ENCODE measurements around the gene C1QTNF5. TPM values are rescaled to one million over a fixed set of nuclear protein-coding genes. Genes with fewer than 3 reads are reported as not detected.
A peak's percentile ranks its signal among the peaks of the same experiment; 100 is the strongest.

C1QTNF5 gene
- total and polyA plus RNA-seq, 2 donors, result 4.2 to 8.6 TPM

- H3K27ac ChIP-seq (ENCODE audit: low read depth in 1 of 2, low read length in 1 of 2), result no peak overlapping the region
- H3K27me3 ChIP-seq (ENCODE audit: control insufficient read depth in 2 of 2, insufficient read depth in 1 of 2, low read length in 1 of 2), result peaks cover 2 to 51% of the 10 kb centered on the region in 2 donors
- DNase-seq (ENCODE audit: low read depth in 6 of 9, low spot score in 9 of 9), result no peak
- no peaks in the 10 kb centered on the region for H3K9me3 ChIP-seq (ENCODE audit: control insufficient read depth in 2 of 2, insufficient read depth in 1 of 2, low read length in 1 of 2)
- H3K36me3 ChIP-seq (ENCODE audit: control insufficient read depth in 2 of 2, insufficient read depth in 2 of 2, low read length in 1 of 2), result no peaks in the 10 kb centered on the region
- WGBS, result 50% methylated on average over 2 of the region's 2 CpGs
- peaks cover 0 to 4% of the 10 kb centered on the region in 2 donors for H3K4me1 ChIP-seq (ENCODE audit: control insufficient read depth in 2 of 2, insufficient read depth in 2 of 2, low read length in 2 of 2)
- H3K4me3 ChIP-seq (ENCODE audit: low read length in 2 of 2), result no peak overlapping the region
These were observed 10.5 kb upstream of the C1QTNF5 start for GRCh38 chr11:119351232-119351631.

GRCh38 chr11:119350302-119350701, 9.6 kb upstream of the C1QTNF5 start:
- Histone ChIP-seq H3K27ac (ENCODE audit: low read depth in 1 of 2, low read length in 1 of 2) (no peak overlapping the region), H3K4me1 (ENCODE audit: control insufficient read depth in 2 of 2, insufficient read depth in 2 of 2, low read length in 2 of 2) (no peaks in the 10 kb centered on the region), H3K27me3 (ENCODE audit: control insufficient read depth in 2 of 2, insufficient read depth in 1 of 2, low read length in 1 of 2) (peaks cover 0 to 50% of the 10 kb centered on the region in 2 donors), H3K9me3 (ENCODE audit: control insufficient read depth in 2 of 2, insufficient read depth in 1 of 2, low read length in 1 of 2) (no peaks in the 10 kb centered on the region), H3K4me3 (ENCODE audit: low read length in 2 of 2) (no peak overlapping the region), H3K36me3 (ENCODE audit: control insufficient read depth in 2 of 2, insufficient read depth in 2 of 2, low read length in 1 of 2) (no peaks in the 10 kb centered on the region)
- WGBS, result 68% methylated on average over 6 of the region's 6 CpGs
- no peak for DNase-seq (ENCODE audit: low read depth in 6 of 9, low spot score in 9 of 9)

- no peaks in the 10 kb centered on the region for H3K36me3 ChIP-seq (ENCODE audit: control insufficient read depth in 2 of 2, insufficient read depth in 2 of 2, low read length in 1 of 2)
- peaks cover 8 to 60% of the 10 kb centered on the region in 2 donors for H3K27me3 ChIP-seq (ENCODE audit: control insufficient read depth in 2 of 2, insufficient read depth in 1 of 2, low read length in 1 of 2)
- no peaks in the 10 kb centered on the region for H3K4me1 ChIP-seq (ENCODE audit: control insufficient read depth in 2 of 2, insufficient read depth in 2 of 2, low read length in 2 of 2)
- H3K9me3 ChIP-seq (ENCODE audit: control insufficient read depth in 2 of 2, insufficient read depth in 1 of 2, low read length in 1 of 2), result no peaks in the 10 kb centered on the region
- WGBS, result 88% methylated on average over 16 of the region's 16 CpGs
- no peak for DNase-seq (ENCODE audit: low read depth in 6 of 9, low spot score in 9 of 9)
- H3K4me3 ChIP-seq (ENCODE audit: low read length in 2 of 2), result no peak overlapping the region
- no peak overlapping the region for H3K27ac ChIP-seq (ENCODE audit: low read depth in 1 of 2, low read length in 1 of 2)
These were observed 7.4 kb upstream of the C1QTNF5 start for GRCh38 chr11:119347940-119348605.

- H3K4me3 ChIP-seq (ENCODE audit: low read length in 2 of 2), result no peak overlapping the region
- no peaks in the 10 kb centered on the region for H3K4me1 ChIP-seq (ENCODE audit: control insufficient read depth in 2 of 2, insufficient read depth in 2 of 2, low read length in 2 of 2)
- peaks cover 16 to 64% of the 10 kb centered on the region in 2 donors for H3K27me3 ChIP-seq (ENCODE audit: control insufficient read depth in 2 of 2, insufficient read depth in 1 of 2, low read length in 1 of 2)
- WGBS, result 96% methylated on average over 2 of the region's 2 CpGs
- H3K27ac ChIP-seq (ENCODE audit: low read depth in 1 of 2, low read length in 1 of 2), result peak overlapping the region in 1 of 2 donors; percentile 11
- no peaks in the 10 kb centered on the region for H3K36me3 ChIP-seq (ENCODE audit: control insufficient read depth in 2 of 2, insufficient read depth in 2 of 2, low read length in 1 of 2)
- H3K9me3 ChIP-seq (ENCODE audit: control insufficient read depth in 2 of 2, insufficient read depth in 1 of 2, low read length in 1 of 2), result no peaks in the 10 kb centered on the region
- no peak for DNase-seq (ENCODE audit: low read depth in 6 of 9, low spot score in 9 of 9)
These were observed 6.6 kb upstream of the C1QTNF5 start for GRCh38 chr11:119347242-119347641.

GRCh38 chr11:119346605-119347004, 5.9 kb upstream of the C1QTNF5 start, which contains the start of gene MFRP:
Gene MFRP (minus strand): TSS chr11:119346705. CDS start chr11:119346513, 192 bp downstream.
- Histone ChIP-seq H3K36me3 (ENCODE audit: control insufficient read depth in 2 of 2, insufficient read depth in 2 of 2, low read length in 1 of 2) (no peaks in the 10 kb centered on the region), H3K4me3 (ENCODE audit: low read length in 2 of 2) (no peak within 1 kb of the TSS), H3K9me3 (ENCODE audit: control insufficient read depth in 2 of 2, insufficient read depth in 1 of 2, low read length in 1 of 2) (peaks cover 0 to 2% of the 10 kb centered on the region in 2 donors), H3K27ac (ENCODE audit: low read depth in 1 of 2, low read length in 1 of 2) (peak within 1 kb of the TSS in 1 of 2 donors; percentile 11), H3K4me1 (ENCODE audit: control insufficient read depth in 2 of 2, insufficient read depth in 2 of 2, low read length in 2 of 2) (peaks cover 0 to 2% of the 10 kb centered on the region in 2 donors), H3K27me3 (ENCODE audit: control insufficient read depth in 2 of 2, insufficient read depth in 1 of 2, low read length in 1 of 2) (peaks cover 23 to 67% of the 10 kb centered on the region in 2 donors)
- no peak for DNase-seq (ENCODE audit: low read depth in 6 of 9, low spot score in 9 of 9)
- 85% methylated on average over 6 of the region's 6 CpGs for WGBS

GRCh38 chr11:119345685-119346084, 5.0 kb upstream of the C1QTNF5 start:
- H3K36me3 ChIP-seq (ENCODE audit: control insufficient read depth in 2 of 2, insufficient read depth in 2 of 2, low read length in 1 of 2), result no peaks in the 10 kb centered on the region
- H3K27ac ChIP-seq (ENCODE audit: low read depth in 1 of 2, low read length in 1 of 2), result no peak overlapping the region
- WGBS, result 92% methylated on average over 12 of the region's 12 CpGs
- no peak overlapping the region for H3K4me3 ChIP-seq (ENCODE audit: low read length in 2 of 2)
- H3K27me3 ChIP-seq (ENCODE audit: control insufficient read depth in 2 of 2, insufficient read depth in 1 of 2, low read length in 1 of 2), result peaks cover 32 to 74% of the 10 kb centered on the region in 2 donors
- H3K4me1 ChIP-seq (ENCODE audit: control insufficient read depth in 2 of 2, insufficient read depth in 2 of 2, low read length in 2 of 2), result peaks cover 0 to 11% of the 10 kb centered on the region in 2 donors
- peaks cover 2 to 5% of the 10 kb centered on the region in 2 donors for H3K9me3 ChIP-seq (ENCODE audit: control insufficient read depth in 2 of 2, insufficient read depth in 1 of 2, low read length in 1 of 2)
- no peak for DNase-seq (ENCODE audit: low read depth in 6 of 9, low spot score in 9 of 9)

- Histone ChIP-seq H3K4me3 (ENCODE audit: low read length in 2 of 2) (no peak overlapping the region), H3K36me3 (ENCODE audit: control insufficient read depth in 2 of 2, insufficient read depth in 2 of 2, low read length in 1 of 2) (no peaks in the 10 kb centered on the region), H3K9me3 (ENCODE audit: control insufficient read depth in 2 of 2, insufficient read depth in 1 of 2, low read length in 1 of 2) (peaks cover 2 to 6% of the 10 kb centered on the region in 2 donors), H3K4me1 (ENCODE audit: control insufficient read depth in 2 of 2, insufficient read depth in 2 of 2, low read length in 2 of 2) (peaks cover 4 to 17% of the 10 kb centered on the region in 2 donors), H3K27me3 (ENCODE audit: control insufficient read depth in 2 of 2, insufficient read depth in 1 of 2, low read length in 1 of 2) (peaks cover 44 to 81% of the 10 kb centered on the region in 2 donors), H3K27ac (ENCODE audit: low read depth in 1 of 2, low read length in 1 of 2) (no peak overlapping the region)
- no peak for DNase-seq (ENCODE audit: low read depth in 6 of 9, low spot score in 9 of 9)
- WGBS, result 94% methylated on average over 14 of the region's 14 CpGs
These were observed 3.8 kb upstream of the C1QTNF5 start for GRCh38 chr11:119344291-119345010.

GRCh38 chr11:119343726-119344125, 3.0 kb upstream of the C1QTNF5 start:
- Histone ChIP-seq H3K9me3 (ENCODE audit: control insufficient read depth in 2 of 2, insufficient read depth in 1 of 2, low read length in 1 of 2) (peaks cover 2 to 9% of the 10 kb centered on the region in 2 donors), H3K27ac (ENCODE audit: low read depth in 1 of 2, low read length in 1 of 2) (no peak overlapping the region), H3K4me1 (ENCODE audit: control insufficient read depth in 2 of 2, insufficient read depth in 2 of 2, low read length in 2 of 2) (peaks cover 4 to 19% of the 10 kb centered on the region in 2 donors), H3K4me3 (ENCODE audit: low read length in 2 of 2) (no peak overlapping the region), H3K27me3 (ENCODE audit: control insufficient read depth in 2 of 2, insufficient read depth in 1 of 2, low read length in 1 of 2) (peaks cover 52 to 88% of the 10 kb centered on the region in 2 donors), H3K36me3 (ENCODE audit: control insufficient read depth in 2 of 2, insufficient read depth in 2 of 2, low read length in 1 of 2) (no peaks in the 10 kb centered on the region)
- DNase-seq (ENCODE audit: low read depth in 6 of 9, low spot score in 9 of 9), result no peak
- WGBS, result 94% methylated on average over 7 of the region's 7 CpGs
